SU-DHL-6 (cell line): ENCODE data around the gene PTPRG.

Experiments
- H2AFZ ChIP-seq: fragments of 200-600 bp; sonication (generic); 2 replicates; pipeline ENCODE4 v1.6.1; 2014; ENCODE audit warnings: low read depth, mild to moderate bottlenecking, moderate library complexity, mixed read lengths, antibody characterized with exemption, low read length; ENCODE audit not compliant: severe bottlenecking
- H3F3A ChIP-seq: fragments of 200-600 bp; shearing (Covaris generic); 2 replicates; pipeline ENCODE4 v1.6.0; 2016; ENCODE audit warnings: antibody characterized with exemption, mild to moderate bottlenecking; ENCODE audit not compliant: insufficient read depth
- H3K27ac ChIP-seq: fragments of 200-600 bp; sonication (generic); 2 replicates; pipeline ENCODE4 v1.5.1; 2016; ENCODE audit warnings: low read depth, mild to moderate bottlenecking, low read length, moderate library complexity, mixed read lengths
- H3K27me3 ChIP-seq: fragments of 200-600 bp; sonication (generic), shearing (Covaris generic); 2 replicates; pipeline ENCODE4 v1.6.0; 2014; ENCODE audit warnings: mild to moderate bottlenecking, low read length
- H3K36me3 ChIP-seq: fragments of 200-600 bp; sonication (generic); 2 replicates; pipeline ENCODE4 v1.6.1; 2014; ENCODE audit warnings: mild to moderate bottlenecking, low read length, mixed read lengths
- H3K4me2 ChIP-seq: fragments of 300-600, 200-600 bp; shearing (Covaris generic), sonication (generic); 2 replicates; pipeline ENCODE4 v1.6.0; 2014; ENCODE audit warnings: low read length, low read depth, mild to moderate bottlenecking; ENCODE audit not compliant: poor library complexity, severe bottlenecking
- H3K4me3 ChIP-seq: fragments of 200-600 bp; sonication (generic); 2 replicates; pipeline ENCODE4 v1.5.1; 2014; ENCODE audit warnings: antibody characterized with exemption, low read length, mild to moderate bottlenecking, mixed read lengths; ENCODE audit not compliant: insufficient read depth, poor library complexity, severe bottlenecking
- H3K79me2 ChIP-seq: fragments of 200-600 bp; sonication (generic); 2 replicates; pipeline ENCODE4 v1.6.1; 2014; ENCODE audit warnings: mild to moderate bottlenecking, low read length, moderate library complexity; ENCODE audit not compliant: insufficient read depth
- H3K9ac ChIP-seq: fragments of 200-600 bp; sonication (generic); 2 replicates; pipeline ENCODE4 v1.7.0; 2014; ENCODE audit warnings: mild to moderate bottlenecking, low read length
- H3K9me2 ChIP-seq: fragments of 200-600 bp; sonication (generic); replicated peaks from 2 replicates; pipeline ENCODE4 v1.6.1; 2014; ENCODE audit warnings: low read length; ENCODE audit not compliant: insufficient read depth
- H3K9me3 ChIP-seq: fragments of 200-600 bp; sonication (generic); 2 replicates; pipeline ENCODE4 v1.6.1; 2014; ENCODE audit warnings: low read length, mixed read lengths; ENCODE audit not compliant: insufficient read depth
- H4K20me1 ChIP-seq: fragments of 200-600 bp; sonication (generic); 2 replicates; pipeline ENCODE4 v1.6.1; 2014; ENCODE audit warnings: low read depth, mild to moderate bottlenecking, antibody characterized with exemption, low read length, moderate library complexity, mixed read lengths
- CTCF ChIP-seq: fragments of 200-600 bp; sonication (generic); IDR thresholded peaks from one replicate; pipeline ENCODE4 v1.5.1; 2017; ENCODE audit warnings: antibody characterized with exemption, mild to moderate bottlenecking, low read length, moderate library complexity; ENCODE audit not compliant: insufficient read depth, poor library complexity, severe bottlenecking
- EZH2phosphoT487 ChIP-seq: fragments of 200-600 bp; sonication (generic), shearing (Covaris generic); conservative IDR thresholded peaks from 2 replicates; pipeline ENCODE4 v1.6.1; 2018; ENCODE audit warnings: mild to moderate bottlenecking, antibody characterized with exemption, low read length, moderate library complexity, mixed read lengths

Gene PTPRG

GRCh38 chr3:61828880-61829721 lies 267.7 kb downstream of the PTPRG start:
- TF ChIP-seq EZH2phosphoT487 (no peak), CTCF (no peak)
- Histone ChIP-seq H3K79me2 (no peaks in the 10 kb centered on the region), H3K4me3 (no peak overlapping the region), H3K9me3 (no peaks in the 10 kb centered on the region), H3K27ac (no peak overlapping the region), H3K9ac (no peak overlapping the region), H3F3A (no peaks in the 10 kb centered on the region), H3K27me3 (no peaks in the 10 kb centered on the region), H3K36me3 (no peaks in the 10 kb centered on the region), H3K4me2 (no peak overlapping the region), H3K9me2 (no peaks in the 10 kb centered on the region), H2AFZ (no peak overlapping the region), H4K20me1 (no peaks in the 10 kb centered on the region)

GRCh38 chr3:61829722-61830350 lies 268.5 kb downstream of the PTPRG start:
- no peak overlapping the region for H3K4me2 ChIP-seq
- H3K27ac ChIP-seq, result no peak overlapping the region
- H4K20me1 ChIP-seq, result no peaks in the 10 kb centered on the region
- H2AFZ ChIP-seq, result no peak overlapping the region
- H3K9me2 ChIP-seq, result no peaks in the 10 kb centered on the region
- no peaks in the 10 kb centered on the region for H3K36me3 ChIP-seq
- H3F3A ChIP-seq, result no peaks in the 10 kb centered on the region
- no peak overlapping the region for H3K4me3 ChIP-seq
- no peak overlapping the region for H3K9ac ChIP-seq
- TF ChIP-seq EZH2phosphoT487, result no peak
- no peak for TF ChIP-seq CTCF
- H3K79me2 ChIP-seq, result no peaks in the 10 kb centered on the region
- H3K27me3 ChIP-seq, result no peaks in the 10 kb centered on the region
- no peaks in the 10 kb centered on the region for H3K9me3 ChIP-seq

DNA sequence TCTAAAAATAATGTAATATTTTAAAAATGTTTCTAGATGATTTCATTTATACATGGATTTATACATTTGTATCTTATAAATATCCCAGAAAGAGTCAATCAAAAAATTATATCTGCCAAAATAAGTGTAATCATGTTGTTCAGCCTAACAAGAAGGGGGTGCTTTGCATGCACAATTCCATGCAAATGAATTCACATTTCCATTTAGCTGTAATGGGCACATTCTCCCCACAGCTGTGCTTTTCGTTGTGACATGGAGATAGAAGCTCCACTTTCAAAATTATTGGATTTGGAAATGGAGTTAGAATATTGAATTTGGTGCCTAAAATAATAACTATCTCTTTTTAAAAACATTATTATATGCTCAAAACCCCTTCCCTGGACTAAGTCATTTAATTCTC lies 270.6 kb downstream of the PTPRG start:
- Histone ChIP-seq H2AFZ (no peak overlapping the region), H3K27me3 (no peaks in the 10 kb centered on the region), H3K9me3 (no peaks in the 10 kb centered on the region), H3K27ac (no peak overlapping the region), H3K9me2 (no peaks in the 10 kb centered on the region), H3F3A (no peaks in the 10 kb centered on the region), H3K36me3 (no peaks in the 10 kb centered on the region), H3K4me2 (no peak overlapping the region), H3K4me3 (no peak overlapping the region), H4K20me1 (no peaks in the 10 kb centered on the region), H3K9ac (no peak overlapping the region), H3K79me2 (no peaks in the 10 kb centered on the region)
- TF ChIP-seq CTCF (no peak), EZH2phosphoT487 (no peak)
